HG03097 (cell line): ENCODE results near the gene CXorf51B.
"Not testable (repeated sequence)": the region's sequence is repeated elsewhere in the genome, so short reads cannot be mapped to it uniquely, and the experiment has no call there.

Source experiments
- ATAC-seq: cut with Tn5 transposase; IDR thresholded peaks from one replicate; pipeline ENCODE4 v1.9.1; 2021; ENCODE audit not compliant: unreplicated experiment, low FRiP score

CXorf51B gene

GRCh38 chrX:146809471-146809870 lies at the start of gene CXorf51B:
Gene CXorf51B (plus strand): TSS chrX:146809771. CDS start chrX:146809792, 21 bp downstream.
- not testable (repeated sequence) for ATAC-seq

- ATAC-seq, result not testable (repeated sequence)
Observed at GRCh38 chrX:146814644-146815043, 5.1 kb downstream of the CXorf51B start, which contains the start of gene CXorf51A. Gene CXorf51A (minus strand): TSS chrX:146814744. CDS start chrX:146814723, 21 bp downstream.

GRCh38 chrX:146831994-146832393 lies 22.4 kb downstream of the CXorf51B start:
- ATAC-seq, result no peak

GRCh38 chrX:146854281-146854680 lies 44.7 kb downstream of the CXorf51B start:
- ATAC-seq, result no peak
